ENCODE data around the gene SARM1. TPM values are rescaled to one million over a fixed set of nuclear protein-coding genes. Genes with fewer than 3 reads are reported as not detected.

The SARM1 gene
- total RNA-seq, 6 experiments from 2014 or later: 2.8 to 5.1 (median 3.9) TPM

- Histone ChIP-seq H3K27ac (no peak overlapping the region), H3K4me3 (no peak overlapping the region), H3K4me1 (peaks cover 0 to 8% (median under 1%) of the 10 kb centered on the region in 4 donors), H3K9me3 (no peaks in the 10 kb centered on the region), H3K27me3 (no peaks in the 10 kb centered on the region), H3K36me3 (peaks cover 0 to 25% (median 4%) of the 10 kb centered on the region in 4 donors)
- TF ChIP-seq CTCF (IDR thresholded peaks at IDR 0.05) (no peak), POLR2A (IDR thresholded peaks at IDR 0.05) (no peak)
- DNase-seq (no peak), ATAC-seq (no peak)
- intact Hi-C loops (cut with DNase I): no loop called here
- WGBS (ENCODE audit: insufficient coverage, low coverage, low lambda C conversion rate, missing lambda C conversion rate): 85% methylated on average over 6 of the region's 10 CpGs
Observed at GRCh38 chr17:28392491-28392890, 21.0 kb downstream of the SARM1 start.

GRCh38 chr17:28394337-28395116 is 23.0 kb downstream of the SARM1 start:
- H3K9me3 ChIP-seq: no peaks in the 10 kb centered on the region
- H3K36me3 ChIP-seq: peaks cover 0 to 28% (median 4%) of the 10 kb centered on the region in 4 donors
- ATAC-seq: no peak
- H3K4me3 ChIP-seq: no peak overlapping the region
- H3K27me3 ChIP-seq: no peaks in the 10 kb centered on the region
- TF ChIP-seq POLR2A (IDR thresholded peaks at IDR 0.05) (no peak), CTCF (IDR thresholded peaks at IDR 0.05) (no peak)
- WGBS (ENCODE audit: insufficient coverage, low coverage, low lambda C conversion rate, missing lambda C conversion rate): 87% methylated on average over 7 of the region's 7 CpGs
- H3K27ac ChIP-seq: no peak overlapping the region
- peaks cover 0 to 28% (median 12%) of the 10 kb centered on the region in 4 donors for H3K4me1 ChIP-seq
- DNase-seq: no peak
- intact Hi-C loops (cut with DNase I): no loop called here

- Histone ChIP-seq H3K9me3 (no peaks in the 10 kb centered on the region), H3K4me3 (no peak overlapping the region), H3K27me3 (no peaks in the 10 kb centered on the region), H3K36me3 (peaks cover 0 to 30% (median 6%) of the 10 kb centered on the region in 4 donors), H3K4me1 (peaks cover 0 to 30% (median 12%) of the 10 kb centered on the region in 4 donors), H3K27ac (no peak overlapping the region)
- no peak for TF ChIP-seq POLR2A (IDR thresholded peaks at IDR 0.05)
- no peak for TF ChIP-seq CTCF (IDR thresholded peaks at IDR 0.05)
- 71% methylated on average over 1 of the region's 2 CpGs for WGBS (ENCODE audit: insufficient coverage, low coverage, low lambda C conversion rate, missing lambda C conversion rate)
- no peak for DNase-seq
- no peak for ATAC-seq
- intact Hi-C loops (cut with DNase I): no loop called here
Observed at GRCh38 chr17:28395426-28395825, 23.9 kb downstream of the SARM1 start.

GRCh38 chr17:28395968-28396367 is 24.5 kb downstream of the SARM1 start:
- Histone ChIP-seq H3K9me3 (no peaks in the 10 kb centered on the region), H3K4me3 (no peak overlapping the region), H3K27me3 (no peaks in the 10 kb centered on the region), H3K4me1 (peaks cover 0 to 30% (median 12%) of the 10 kb centered on the region in 4 donors), H3K36me3 (peaks cover 0 to 30% (median 7%) of the 10 kb centered on the region in 4 donors), H3K27ac (no peak overlapping the region)
- TF ChIP-seq CTCF (IDR thresholded peaks at IDR 0.05): no peak
- TF ChIP-seq POLR2A (IDR thresholded peaks at IDR 0.05): no peak
- WGBS (ENCODE audit: insufficient coverage, low coverage, low lambda C conversion rate, missing lambda C conversion rate): 83% methylated on average over 1 of the region's 6 CpGs
- no peak for ATAC-seq
- DNase-seq: no peak
- intact Hi-C loops (cut with DNase I): no loop called here
